ENCODE data around the gene AUH. TPM values are rescaled to one million over a fixed set of nuclear protein-coding genes. Genes with fewer than 3 reads are reported as not detected.

The AUH gene
- total and polyA plus RNA-seq, 9 of the 15 experiments (the other 6 are each of a cell fraction or from before 2014, with no cell fraction given): 3.4 to 29.0 (median 10.1) TPM

GRCh38 chr9:91220021-91220420, 141.7 kb downstream of the AUH start (continued):
- TF ChIP-seq ETS2 (tag; IDR thresholded peaks at IDR 0.05; ENCODE audit: borderline replicate concordance, poor library complexity, severe bottlenecking) (no peak), TFE3 (CRISPR knock-in tag; IDR thresholded peaks at IDR 0.05) (no peak)

- BruUV-seq (replicated peaks): no TSS peak
Measured at GRCh38 chr9:91219557-91219956, 142.2 kb downstream of the AUH start.

More at GRCh38 chr9:91219557-91219956, 142.2 kb downstream of the AUH start:
- Histone ChIP-seq H3K9ac (ENCODE audit: insufficient read depth in 1 of 2, low read depth in 2 of 2, low read length in 2 of 2) (no peak overlapping the region), H3K9me3 (replicated peaks; ENCODE audit: control insufficient read depth, insufficient read depth, low read depth, low read length) (no peaks in the 10 kb centered on the region), H3K36me3 (ENCODE audit: control insufficient read depth, insufficient read depth, low read length) (no peaks in the 10 kb centered on the region), H3K27me3 (ENCODE audit: control insufficient read depth in 2 of 2, insufficient read depth in 2 of 2, low read length in 2 of 2) (no peaks in the 10 kb centered on the region), H3K9me1 (ENCODE audit: control insufficient read depth, insufficient read depth, low read length) (no peaks in the 10 kb centered on the region), H4K20me1 (replicated peaks; ENCODE audit: control insufficient read depth, insufficient read depth, low read length) (no peaks in the 10 kb centered on the region), H3K4me2 (ENCODE audit: insufficient read depth, low read length) (no peak overlapping the region), H3K79me2 (ENCODE audit: control insufficient read depth, insufficient read depth, low read length) (no peaks in the 10 kb centered on the region), H3K4me1 (replicated peaks in 1 of 2; ENCODE audit: control insufficient read depth in 2 of 2, insufficient read depth in 2 of 2, low read length in 2 of 2) (no peaks in the 10 kb centered on the region), H3K4me3 (no peak overlapping the region), H3K27ac (ENCODE audit: extremely low read depth, low read depth, low read length) (no peak overlapping the region), H2AFZ (ENCODE audit: low read depth, low read length) (no peak overlapping the region)
- WGBS (ENCODE audit: insufficient coverage, low coverage, missing lambda C conversion rate): 0% methylated on average over 1 of the region's 1 CpG
- intact Hi-C loops (cut with micrococcal nuclease): no loop called here
- ChIA-PET CTCF (ENCODE audit: low intra/inter-chr PET ratio) (no interaction called here), POLR2A (interaction anchor here (0.9 kb wide), 1 partner anchor 977 kb away, joined by 3 read pairs; no protein-coding TSS in a partner anchor)
- in situ Hi-C loops (cut with MboI): no loop called here
- FAIRE-seq (no peak), ATAC-seq (no peak), DNase-seq (ENCODE audit: extremely low read depth in 1 of 4, low spot score in 3 of 4) (no peak)
- TF ChIP-seq ZFP36 (IDR thresholded peaks at IDR 0.05; ENCODE audit: low read depth, low read length, partially characterized antibody): no peak
- no peak for TF ChIP-seq ZNF780A (CRISPR knock-in tag; IDR thresholded peaks at IDR 0.05)

All from K562 (cell line).